H1 (cell line): ENCODE data around the gene FBLN2. TPM values are rescaled to one million over a fixed set of nuclear protein-coding genes. Genes with fewer than 3 reads are reported as not detected.

Source experiments
- CTCF ChIA-PET: fragments of 300-600 bp; sonication (Branson Sonifier 250); formaldehyde crosslinking; loops from one replicate; lab custom pipeline; 2021; ENCODE audit not compliant: partially characterized antibody; lab: Charles Lee
- POLR2A ChIA-PET: fragments of 300-600 bp; sonication (Branson Sonifier 250); formaldehyde crosslinking; loops from one replicate; lab custom pipeline; 2021; ENCODE audit warnings: inconsistent platforms; ENCODE audit not compliant: partially characterized antibody; lab: Charles Lee
- DNase-seq, 2 experiments: peaks; one replicate each; pipeline versions ENCODE4 v3.0.0 to v3.0.0-alpha.2; 2010 to 2022; ENCODE audit warnings: low spot score in 2 of 2, low read depth in 1 of 2, mixed read lengths in 1 of 2
- FAIRE-seq: peaks from 2 replicates; lab custom pipeline; 2011; peaks lifted over from hg19 to GRCh38; lab: Jason Lieb, UNC
- H2AFZ ChIP-seq: 2 replicates; pipeline ENCODE4 v1.8.1; 2012; ENCODE audit warnings: low read length, inconsistent platforms
- H2AK5ac ChIP-seq: 2 replicates; pipeline ENCODE4 v1.6.1; 2013; ENCODE audit warnings: low read depth, low read length
- H2BK120ac ChIP-seq: replicated peaks from 2 replicates; pipeline ENCODE3; 2013; ENCODE audit warnings: low read depth, low read length, inconsistent platforms
- H2BK12ac ChIP-seq: 2 replicates; pipeline ENCODE4 v1.6.1; 2013; ENCODE audit warnings: low read depth, low read length
- H2BK15ac ChIP-seq: 2 replicates; pipeline ENCODE4 v1.6.1; 2013; ENCODE audit warnings: low read length
- H2BK20ac ChIP-seq: 2 replicates; pipeline ENCODE4 v1.6.1; 2013; ENCODE audit warnings: low read length
- H2BK5ac ChIP-seq: 2 replicates; pipeline ENCODE4 v1.6.1; 2013; ENCODE audit warnings: low read depth, low read length
- H3K14ac ChIP-seq: 2 replicates; pipeline ENCODE4 v1.6.1; 2013; ENCODE audit warnings: inconsistent platforms; ENCODE audit not compliant: insufficient read length
- H3K18ac ChIP-seq: 2 replicates; pipeline ENCODE4 v1.6.1; 2013; ENCODE audit warnings: low read length; ENCODE audit errors: extremely low read depth
- H3K23ac ChIP-seq: 2 replicates; pipeline ENCODE4 v1.6.1; 2013; ENCODE audit warnings: inconsistent platforms; ENCODE audit not compliant: insufficient read length
- H3K23me2 ChIP-seq: 2 replicates; pipeline ENCODE4 v1.6.1; 2013; ENCODE audit warnings: low read depth, low read length
- H3K27ac ChIP-seq: 2 replicates; pipeline ENCODE4 v1.6.1; 2011; ENCODE audit warnings: low read depth, low read length, inconsistent platforms
- H3K27me3 ChIP-seq, 4 experiments: replicated peaks in 1 of 4; 1 replicate in 1 of 4; 2 replicates in 3 of 4; pipeline versions ENCODE4 v1.6.1 to v1.8.1; 2011 to 2013; ENCODE audit warnings: low read length in 3 of 4, mild to moderate bottlenecking in 3 of 4, inconsistent platforms in 2 of 4, mixed read lengths in 2 of 4, moderate library complexity in 1 of 4; ENCODE audit not compliant: control insufficient read depth in 3 of 4, insufficient read depth in 3 of 4; ENCODE audit errors: extremely low read depth in 1 of 4
- H3K36me3 ChIP-seq, 4 experiments: 2 replicates each; pipeline versions ENCODE4 v1.6.1 to v1.8.1; 2011 to 2013; ENCODE audit warnings: mild to moderate bottlenecking in 4 of 4, low read length in 3 of 4, moderate library complexity in 2 of 4, control low read depth in 1 of 4, inconsistent platforms in 1 of 4; ENCODE audit not compliant: insufficient read depth in 4 of 4, control insufficient read depth in 2 of 4
- H3K4ac ChIP-seq: replicated peaks from 2 replicates; pipeline ENCODE3; 2013; ENCODE audit warnings: low read length, low read depth, mixed read lengths, inconsistent platforms; ENCODE audit not compliant: insufficient read length
- H3K4me1 ChIP-seq, 4 experiments: replicated peaks in 1 of 4; 1 replicate in 1 of 4; 2 replicates in 3 of 4; pipeline versions ENCODE4 v1.6.1 to v1.8.1; 2011 to 2013; ENCODE audit warnings: low read length in 3 of 4, inconsistent platforms in 2 of 4, mixed read lengths in 1 of 4; ENCODE audit not compliant: insufficient read depth in 4 of 4, control insufficient read depth in 3 of 4
- H3K4me2 ChIP-seq, 2 experiments: 2 replicates each; pipeline versions ENCODE4 v1.6.1 to v1.8.1; 2011 to 2013; ENCODE audit warnings: low read depth in 2 of 2, low read length in 2 of 2, control low read depth in 1 of 2, inconsistent platforms in 1 of 2, mild to moderate bottlenecking in 1 of 2; ENCODE audit not compliant: insufficient read depth in 1 of 2
- H3K4me3 ChIP-seq, 4 experiments: fragments of 200-600, 300-600 bp in 1 of 4; sonication (generic), shearing (Covaris generic), sonication (Bioruptor Twin) in 1 of 4; 2 replicates each; pipeline versions ENCODE4 v1.5.1 to v1.8.1; 2011 to 2016; ENCODE audit warnings: low read length in 4 of 4, low read depth in 3 of 4, control low read depth in 2 of 4, inconsistent platforms in 2 of 4, mild to moderate bottlenecking in 2 of 4, mixed read lengths in 1 of 4, moderate library complexity in 1 of 4; ENCODE audit not compliant: insufficient read depth in 2 of 4; ENCODE audit errors: extremely low read depth in 1 of 4
- H3K56ac ChIP-seq: replicated peaks from 2 replicates; pipeline ENCODE3; 2013; ENCODE audit warnings: low read depth, mild to moderate bottlenecking, mixed read lengths, low read length, inconsistent platforms; ENCODE audit not compliant: insufficient read length
- H3K79me1 ChIP-seq: 2 replicates; pipeline ENCODE4 v1.6.1; 2013; ENCODE audit warnings: low read depth, low read length, control low read depth
- H3K79me2 ChIP-seq, 2 experiments: 2 replicates each; pipeline versions ENCODE4 v1.6.1 to v1.8.1; 2012 to 2013; ENCODE audit warnings: low read length in 2 of 2, mild to moderate bottlenecking in 2 of 2, inconsistent platforms in 1 of 2; ENCODE audit not compliant: insufficient read depth in 2 of 2, control insufficient read depth in 1 of 2
- H3K9ac ChIP-seq, 4 experiments: replicated peaks in 1 of 4; 1 replicate in 1 of 4; 2 replicates in 3 of 4; pipeline versions ENCODE4 v1.6.1 to v1.8.1; 2011 to 2013; ENCODE audit warnings: low read depth in 3 of 4, low read length in 3 of 4, control low read depth in 2 of 4, mild to moderate bottlenecking in 2 of 4, moderate library complexity in 2 of 4, inconsistent platforms in 1 of 4; ENCODE audit errors: extremely low read depth in 1 of 4
- H3K9me3 ChIP-seq, 2 experiments: 2 replicates each; pipeline versions ENCODE4 v1.6.1 to v1.8.1; 2012 to 2013; ENCODE audit warnings: mild to moderate bottlenecking in 2 of 2, moderate library complexity in 2 of 2, control low read depth in 1 of 2, inconsistent platforms in 1 of 2, low read depth in 1 of 2, low read length in 1 of 2, mixed read lengths in 1 of 2; ENCODE audit not compliant: insufficient read depth in 2 of 2
- H4K20me1 ChIP-seq, 2 experiments: replicated peaks in 1 of 2; 2 replicates each; pipeline versions ENCODE3 to v1.8.1; 2011 to 2013; ENCODE audit warnings: inconsistent platforms in 2 of 2, low read length in 2 of 2, mild to moderate bottlenecking in 1 of 2; ENCODE audit not compliant: insufficient read depth in 2 of 2, control insufficient read depth in 1 of 2
- H4K5ac ChIP-seq: 2 replicates; pipeline ENCODE4 v1.6.1; 2013; ENCODE audit warnings: low read length, low read depth, mixed read lengths, inconsistent platforms; ENCODE audit not compliant: insufficient read length
- H4K8ac ChIP-seq: 2 replicates; pipeline ENCODE4 v1.8.0; 2013; ENCODE audit warnings: mild to moderate bottlenecking, moderate library complexity, low read length, inconsistent platforms; ENCODE audit not compliant: insufficient read depth; ENCODE audit errors: extremely low read depth
- H4K91ac ChIP-seq: replicated peaks from 2 replicates; pipeline ENCODE3; 2013; ENCODE audit warnings: low read length, mixed read lengths, inconsistent platforms; ENCODE audit not compliant: insufficient read length
- BRCA1 ChIP-seq: IDR thresholded peaks from 2 replicates; pipeline ENCODE4 v1.6.1; 2012; ENCODE audit warnings: low read depth, low read length, improper control_type of control experiment
- CBX8 ChIP-seq: fragments of 300-800, 300-1000 bp; sonication (generic); IDR thresholded peaks from 2 replicates; pipeline ENCODE4 v1.7.1; 2016; ENCODE audit warnings: low read depth, low read length, borderline replicate concordance
- CREB1 ChIP-seq: IDR thresholded peaks from 2 replicates; pipeline ENCODE4 v1.6.1; 2012; ENCODE audit warnings: inconsistent platforms
- CTCF ChIP-seq, 3 experiments: IDR thresholded peaks; 1 replicate in 2 of 3; 2 replicates in 1 of 3; pipeline versions ENCODE4 v1.5.1 to v1.6.1; 2011; ENCODE audit warnings: low read length in 3 of 3, mild to moderate bottlenecking in 3 of 3, inconsistent platforms in 2 of 3, low read depth in 1 of 3, moderate library complexity in 1 of 3; ENCODE audit not compliant: insufficient read depth in 1 of 3; ENCODE audit errors: control extremely low read depth in 1 of 3
- EZH2 ChIP-seq: fragments of 200-600 bp; sonication (generic); IDR thresholded peaks from 2 replicates; pipeline ENCODE4 v1.7.1; 2012; ENCODE audit warnings: low read depth, mild to moderate bottlenecking, moderate library complexity, low read length, inconsistent platforms; ENCODE audit not compliant: severe bottlenecking
- PHF8 ChIP-seq: fragments of 200-600 bp; sonication (generic); conservative IDR thresholded peaks from 2 replicates; pipeline ENCODE4 v1.7.1; 2012; ENCODE audit warnings: low read depth, mild to moderate bottlenecking, inconsistent platforms, low read length, moderate library complexity
- WGBS, 2 experiments: shearing (Covaris generic) in 1 of 2; methylation state at CpG; one replicate each; pipeline versions ENCODE4 v1.1.6 to v1.1.7; 2013 to 2015; ENCODE audit warnings: low lambda C conversion rate in 2 of 2, mixed read lengths in 2 of 2, inconsistent platforms in 1 of 2, low coverage in 1 of 2, missing lambda C conversion rate in 1 of 2; ENCODE audit not compliant: insufficient replicate concordance in 2 of 2, insufficient coverage in 1 of 2, insufficient read length in 1 of 2; ENCODE audit errors: extremely low coverage in 1 of 2, missing lambda C conversion rate in 1 of 2; 5-methylcytosine and 5-hydroxymethylcytosine counted together
- polyA plus RNA-seq, 7 experiments: library from polyadenylated mRNA; depleted of rRNA in 3 of 7; stranded (reverse) in 5 of 7; unstranded in 2 of 7; fragments of >200 nt in 5 of 7; fragments of 200-250 nt in 2 of 7; gene quantifications; 1 replicate in 5 of 7; 2 replicates in 1 of 7; 4 replicates in 1 of 7; pipeline versions ENCODE4 v1.2.1 to v1.2.3, GENCODE V29; 2011 to 2013; ENCODE audit warnings: missing spikeins in 2 of 7, mixed read lengths in 2 of 7
- total RNA-seq: library from RNA; stranded (reverse); fragmentation: NEBNext Ultra II Directional; extraction: Animal tissue kit (Norgen Biotek cat#: 25700); gene quantifications from 2 replicates; pipeline ENCODE4 v1.2.1, GENCODE V29; 2021

The FBLN2 gene
- total and polyA plus RNA-seq, 2 of the 8 experiments (the other 6 are each of a cell fraction or from before 2014, with no cell fraction given): 17.4 to 24.2 TPM

GRCh38 chr3:13533885-13534301 lies 15.0 kb upstream of the FBLN2 start:
- no peak for FAIRE-seq
- Histone ChIP-seq H3K27ac (no peak overlapping the region), H3K9ac (no peak overlapping the region), H2AK5ac (no peak overlapping the region), H3K4me1 (peaks cover 0 to 5% (median 2%) of the 10 kb centered on the region in 4 experiments; a peak in 4 of 7 replicates), H3K79me1 (no peaks in the 10 kb centered on the region), H2AFZ (no peak overlapping the region), H3K36me3 (no peaks in the 10 kb centered on the region), H3K14ac (no peak overlapping the region), H4K8ac (no peak overlapping the region), H3K56ac (no peak overlapping the region), H4K20me1 (no peaks in the 10 kb centered on the region), H3K79me2 (no peaks in the 10 kb centered on the region), H3K18ac (no peak overlapping the region), H3K4me2 (no peak overlapping the region), H4K5ac (no peak overlapping the region), H2BK15ac (no peak overlapping the region), H2BK12ac (0 out of 2 replicates have a peak overlapping the region, but pooled peaks have one; percentile 17), H2BK5ac (no peak overlapping the region; the same call in 1 of the 2 replicates), H3K23ac (no peak overlapping the region), H2BK120ac (no peak overlapping the region), H3K9me3 (no peaks in the 10 kb centered on the region), H3K23me2 (peaks cover 5% of the 10 kb centered on the region; the same call in 1 of the 2 replicates), H3K4me3 (no peak overlapping the region), H4K91ac (no peak overlapping the region), H3K4ac (no peak overlapping the region), H2BK20ac (no peak overlapping the region; the same call in 1 of the 2 replicates), H3K27me3 (no peaks in the 10 kb centered on the region)
- CTCF ChIA-PET: interaction anchor here (0.7 to 51.2 kb wide), 10 partner anchors 11 to 115 kb away, joined by 3 to 856 read pairs (median 5); no protein-coding TSS in a partner anchor
- TF ChIP-seq CBX8: no peak
- TF ChIP-seq BRCA1: no peak
- no peak for TF ChIP-seq PHF8
- no peak for TF ChIP-seq EZH2
- no peak for TF ChIP-seq CREB1
- TF ChIP-seq CTCF (IDR thresholded peaks at IDR 0.05; ENCODE audit: control extremely low read depth in 1 of 3, insufficient read depth in 1 of 3, low read depth in 1 of 3, low read length in 3 of 3): no peak
- no peak for DNase-seq
- WGBS, 2 experiments: 93% methylated on average over 8 of the region's 8 CpGs; no CpG with 5 or more reads in 1 of the 2 experiments
- POLR2A ChIA-PET: interaction anchor here (0.6 kb wide), 1 partner anchor 8 kb away, joined by 3 read pairs; no protein-coding TSS in a partner anchor
